NCI-H1048 (cell line): ENCODE data around the gene HOXC10.

Experiments
- DNase-seq: peaks from one replicate; lab custom pipeline; 2025; lab: John Stamatoyannopoulos, UW

Gene HOXC10

GRCh38 chr12:53950789-53951576 is 34.0 kb upstream of the HOXC10 start:
- no peak for DNase-seq

DNA sequence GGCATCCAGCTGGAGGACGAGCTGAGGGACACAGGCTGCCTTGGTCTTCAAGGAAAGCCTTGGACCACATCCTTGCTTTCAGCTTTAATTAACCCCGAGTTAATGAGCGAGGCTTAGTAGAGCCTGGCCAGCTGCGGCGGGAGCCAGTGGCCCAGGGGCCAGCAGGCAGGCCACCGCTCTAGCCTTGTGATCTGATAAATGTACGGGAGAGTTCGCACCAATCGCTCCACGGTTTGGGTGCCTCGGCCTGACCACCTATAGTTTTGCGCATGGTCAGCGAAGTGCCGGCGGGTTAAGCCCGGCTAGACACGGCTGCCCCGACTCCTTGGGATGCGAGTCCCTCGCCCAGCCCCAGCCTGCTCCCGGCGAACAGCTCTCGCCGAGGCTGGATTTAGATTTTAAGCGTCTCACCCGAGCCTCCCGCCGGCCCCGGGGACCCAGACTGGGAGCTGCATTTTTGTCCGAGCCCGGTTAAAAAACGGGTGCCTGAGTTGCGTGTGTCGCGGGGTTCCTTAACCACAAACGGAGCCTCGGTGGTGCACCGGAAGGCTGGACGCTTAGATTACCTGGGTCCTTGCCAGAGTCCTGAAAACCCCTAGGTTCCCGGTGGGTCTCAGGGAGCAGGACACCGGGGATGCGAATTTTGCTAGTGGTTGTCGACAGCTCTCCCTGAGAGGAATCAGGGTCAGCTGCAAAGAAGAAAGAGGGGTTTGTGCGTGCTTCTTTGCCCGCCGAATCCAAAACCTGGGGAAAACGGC is 33.2 kb upstream of the HOXC10 start:
- DNase-seq: no peak

- DNase-seq: no peak
These were observed 32.6 kb upstream of the HOXC10 start for GRCh38 chr12:53952335-53952694.

- DNase-seq: no peak
These were observed 31.8 kb upstream of the HOXC10 start for GRCh38 chr12:53952871-53953734.

GRCh38 chr12:53953831-53954693 is 30.9 kb upstream of the HOXC10 start:
- no peak for DNase-seq

DNA sequence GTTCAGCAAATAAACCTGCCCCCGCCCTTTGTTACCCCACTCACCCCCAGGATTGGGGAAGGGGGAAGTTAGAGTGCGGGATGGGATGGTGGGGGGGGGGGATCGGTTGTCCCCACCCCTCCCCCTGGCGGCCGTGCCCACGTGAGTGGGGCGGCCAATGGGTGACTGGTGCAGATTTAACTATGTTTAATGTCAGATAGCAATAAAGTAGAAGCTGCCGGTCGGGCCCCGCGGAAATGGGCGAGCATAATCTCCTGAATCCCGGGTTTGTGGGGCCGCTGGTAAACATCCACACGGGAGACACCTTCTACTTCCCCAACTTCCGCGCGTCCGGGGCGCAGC is 30.3 kb upstream of the HOXC10 start, which contains the start of gene HOXC12:
Gene HOXC12 (plus strand): TSS at position 210 of the 342 bp plus-strand sequence. CDS start 27 bp downstream, at position 237.
- DNase-seq: no peak

- no peak for DNase-seq
These were observed 29.7 kb upstream of the HOXC10 start for GRCh38 chr12:53955036-53955775.

GRCh38 chr12:53955776-53956250 is 29.1 kb upstream of the HOXC10 start:
- DNase-seq: no peak

GRCh38 chr12:53956251-53956887 is 28.6 kb upstream of the HOXC10 start:
- no peak for DNase-seq

- no peak for DNase-seq
These were observed 27.9 kb upstream of the HOXC10 start for GRCh38 chr12:53956914-53957536.

GRCh38 chr12:53958128-53958527 is 26.8 kb upstream of the HOXC10 start:
- no peak for DNase-seq

DNA sequence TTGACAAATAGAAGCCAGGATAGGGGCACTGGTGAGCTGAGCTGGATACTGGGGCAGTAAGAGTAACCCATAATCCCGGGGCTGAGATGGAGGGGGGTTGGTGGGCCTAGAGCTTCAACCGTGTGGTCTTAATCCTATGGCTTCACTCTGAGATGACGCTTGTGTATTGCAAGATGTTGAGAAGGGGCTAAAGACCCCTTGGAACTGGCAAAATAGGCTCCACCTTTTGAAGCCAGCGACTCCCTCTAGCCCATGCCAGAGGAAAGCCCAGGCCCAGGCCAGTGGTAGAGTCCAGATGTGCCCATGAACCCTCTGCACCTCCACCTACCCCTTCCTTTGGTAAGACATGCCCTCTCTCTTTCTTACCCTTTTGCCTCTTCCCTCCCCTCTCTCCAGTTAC is 25.6 kb upstream of the HOXC10 start:
- no peak for DNase-seq

- no peak for DNase-seq
These were observed 24.5 kb upstream of the HOXC10 start for GRCh38 chr12:53960187-53961024.

DNA sequence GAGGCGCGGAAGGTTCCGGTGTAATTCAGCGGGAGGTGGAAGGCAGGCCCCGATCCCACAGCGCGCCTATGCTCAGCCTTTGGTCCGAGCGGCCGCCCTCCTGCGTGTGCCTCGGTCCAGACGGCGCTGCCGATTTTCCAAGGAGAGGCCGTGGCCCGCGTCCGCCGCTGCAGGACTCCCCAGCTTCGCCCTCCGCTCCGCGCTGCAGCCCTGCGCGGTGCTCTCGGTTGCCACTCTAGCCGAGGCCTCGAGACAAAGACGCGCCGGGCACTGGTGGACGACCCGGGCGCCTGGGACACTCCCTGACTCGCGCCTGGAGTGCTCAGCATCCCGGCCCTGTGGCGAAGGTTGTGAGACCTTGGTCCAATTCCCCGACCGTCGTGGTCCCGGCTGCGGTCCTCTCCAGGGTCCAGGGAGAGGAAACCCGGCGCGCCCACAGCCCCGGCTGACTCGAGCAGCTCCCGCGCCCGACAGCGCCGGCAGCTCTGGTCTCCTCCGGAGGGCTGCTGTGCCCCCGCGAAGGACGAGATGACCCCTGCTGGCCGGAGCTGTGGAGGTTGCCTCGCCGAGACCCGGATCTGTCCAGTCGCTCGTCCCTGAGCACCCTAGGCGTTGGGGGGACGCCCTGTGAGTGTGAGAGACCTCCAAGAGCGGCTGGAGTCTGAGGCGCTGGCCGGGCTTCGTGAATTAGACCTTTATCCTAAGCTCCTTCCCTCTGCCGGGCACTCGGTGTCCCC is 23.8 kb upstream of the HOXC10 start:
- DNase-seq: no peak

GRCh38 chr12:53963005-53963404 is 21.9 kb upstream of the HOXC10 start:
- no peak for DNase-seq

- DNase-seq: no peak
These were observed 21.3 kb upstream of the HOXC10 start for GRCh38 chr12:53963434-53964314.

GRCh38 chr12:53964315-53964713 is 20.6 kb upstream of the HOXC10 start:
- no peak for DNase-seq
